Measurements from ENCODE around the gene DTNBP1.

DNA sequence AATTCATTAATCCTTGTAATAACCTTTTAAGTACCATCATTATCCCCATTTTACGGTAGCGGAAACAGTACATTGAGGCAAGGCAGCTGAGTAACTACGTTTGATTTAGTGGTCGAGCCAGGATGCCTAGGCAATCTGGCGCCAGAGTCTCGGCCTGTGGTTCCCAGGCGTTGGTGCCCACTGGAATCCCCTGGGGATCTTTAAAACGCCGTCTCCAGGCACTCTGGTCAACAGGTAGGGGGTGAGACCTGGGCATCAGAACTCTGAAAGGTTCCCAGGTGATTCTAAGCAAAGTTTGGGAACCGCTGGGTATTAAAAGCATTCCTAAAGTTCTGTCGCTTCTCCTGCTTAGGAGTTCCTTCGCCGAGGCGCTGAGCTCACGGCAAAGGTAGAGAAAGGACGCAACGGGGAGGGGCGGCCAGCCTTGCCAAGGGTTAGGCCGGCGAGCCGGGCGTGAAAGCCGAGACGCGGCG, 939 bp downstream of the DTNBP1 start:
- TF ChIP-seq, protein P1, sequence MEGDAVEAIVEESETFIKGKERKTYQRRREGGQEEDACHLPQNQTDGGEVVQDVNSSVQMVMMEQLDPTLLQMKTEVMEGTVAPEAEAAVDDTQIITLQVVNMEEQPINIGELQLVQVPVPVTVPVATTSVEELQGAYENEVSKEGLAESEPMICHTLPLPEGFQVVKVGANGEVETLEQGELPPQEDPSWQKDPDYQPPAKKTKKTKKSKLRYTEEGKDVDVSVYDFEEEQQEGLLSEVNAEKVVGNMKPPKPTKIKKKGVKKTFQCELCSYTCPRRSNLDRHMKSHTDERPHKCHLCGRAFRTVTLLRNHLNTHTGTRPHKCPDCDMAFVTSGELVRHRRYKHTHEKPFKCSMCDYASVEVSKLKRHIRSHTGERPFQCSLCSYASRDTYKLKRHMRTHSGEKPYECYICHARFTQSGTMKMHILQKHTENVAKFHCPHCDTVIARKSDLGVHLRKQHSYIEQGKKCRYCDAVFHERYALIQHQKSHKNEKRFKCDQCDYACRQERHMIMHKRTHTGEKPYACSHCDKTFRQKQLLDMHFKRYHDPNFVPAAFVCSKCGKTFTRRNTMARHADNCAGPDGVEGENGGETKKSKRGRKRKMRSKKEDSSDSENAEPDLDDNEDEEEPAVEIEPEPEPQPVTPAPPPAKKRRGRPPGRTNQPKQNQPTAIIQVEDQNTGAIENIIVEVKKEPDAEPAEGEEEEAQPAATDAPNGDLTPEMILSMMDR (conservative IDR thresholded peaks at IDR 0.05): no peak
- no peak for TF ChIP-seq ZFX (IDR thresholded peaks at IDR 0.05)
